K562 (cell line): Measurements from ENCODE around the gene AOC1. TPM values are rescaled to one million over a fixed set of nuclear protein-coding genes. Genes with fewer than 3 reads are reported as not detected.

Experiments
- ATAC-seq: fragments of 200-7000 bp; cut with Tn5 transposase; 3 replicates; pipeline ENCODE4 v1.9.1; 2020; ENCODE audit warnings: moderate library complexity
- BruUV-seq: library from RNA; stranded (reverse); fragments of 400-500 nt; replicated peaks from 2 replicates; lab custom pipeline; 2021; lab: Mats Ljungman, UMichigan
- CTCF ChIA-PET: fragments of 300-600 bp; formaldehyde crosslinking; extraction: SDS; loops from one replicate; lab custom pipeline; 2021; ENCODE audit warnings: low intra/inter-chr PET ratio; lab: Yijun Ruan, JAX
- POLR2A ChIA-PET: fragments of 300-600, 350-650 bp; sonication (Branson Sonifier 250); formaldehyde crosslinking; extraction: SDS; loops from one replicate; lab custom pipeline; 2021; ENCODE audit warnings: antibody characterized with exemption, inconsistent platforms; lab: Yijun Ruan, JAX
- DNase-seq, 4 experiments: peaks; one replicate each; pipeline versions ENCODE4 v3.0.0 to v3.0.0-alpha.2; 2011 to 2018; ENCODE audit warnings: low spot score in 3 of 4, mixed read lengths in 3 of 4; ENCODE audit errors: extremely low read depth in 1 of 4
- FAIRE-seq: peaks from 2 replicates; lab custom pipeline; 2011; peaks lifted over from hg19 to GRCh38; lab: Jason Lieb, UNC
- H2AFZ ChIP-seq: 2 replicates; pipeline ENCODE4 v1.6.0; 2011; ENCODE audit warnings: low read depth, low read length, control low read depth, inconsistent platforms
- H3K27ac ChIP-seq: fragments of 200-600 bp; 3 replicates; pipeline ENCODE4 v1.8.0; 2011; ENCODE audit warnings: low read depth, mild to moderate bottlenecking, control low read depth, inconsistent platforms, low read length, moderate library complexity, mixed read lengths; ENCODE audit errors: extremely low read depth
- H3K27me3 ChIP-seq, 2 experiments: fragments of 300-600 bp in 1 of 2; 2 replicates in 1 of 2; 3 replicates in 1 of 2; pipeline versions ENCODE4 v1.6.0 to v1.8.0; 2011; ENCODE audit warnings: inconsistent platforms in 2 of 2, low read length in 2 of 2, mild to moderate bottlenecking in 1 of 2, mixed read lengths in 1 of 2, moderate library complexity in 1 of 2; ENCODE audit not compliant: control insufficient read depth in 2 of 2, insufficient read depth in 2 of 2
- H3K36me3 ChIP-seq: fragments of 300-600 bp; 3 replicates; pipeline ENCODE4 v1.8.0; 2011; ENCODE audit warnings: mild to moderate bottlenecking, low read length, inconsistent platforms; ENCODE audit not compliant: control insufficient read depth, insufficient read depth
- H3K4me1 ChIP-seq, 2 experiments: fragments of 200-600 bp in 1 of 2; replicated peaks in 1 of 2; 2 replicates in 1 of 2; 3 replicates in 1 of 2; pipeline versions ENCODE4 v1.5.1 to v1.8.0; 2011; ENCODE audit warnings: inconsistent platforms in 2 of 2, low read length in 2 of 2, mild to moderate bottlenecking in 1 of 2, mixed read lengths in 1 of 2, moderate library complexity in 1 of 2; ENCODE audit not compliant: control insufficient read depth in 2 of 2, insufficient read depth in 2 of 2
- H3K4me2 ChIP-seq: 2 replicates; pipeline ENCODE4 v1.6.1; 2011; ENCODE audit warnings: low read length, control low read depth, inconsistent platforms, mixed read lengths; ENCODE audit not compliant: insufficient read depth
- H3K4me3 ChIP-seq: fragments of 200-600 bp; sonication (generic), shearing (Covaris generic); 2 replicates; pipeline ENCODE4 v1.5.1; 2016; ENCODE audit warnings: control low read depth, inconsistent platforms
- H3K79me2 ChIP-seq: fragments of 200-600 bp; 3 replicates; pipeline ENCODE4 v1.8.0; 2011; ENCODE audit warnings: low read length, inconsistent platforms; ENCODE audit not compliant: control insufficient read depth, insufficient read depth
- H3K9ac ChIP-seq, 2 experiments: 2 replicates each; pipeline versions ENCODE4 v1.6.0 to v1.6.1; 2011; ENCODE audit warnings: low read depth in 2 of 2, low read length in 2 of 2, control low read depth in 1 of 2, inconsistent platforms in 1 of 2, mild to moderate bottlenecking in 1 of 2, mixed read lengths in 1 of 2; ENCODE audit not compliant: insufficient read depth in 1 of 2
- H3K9me1 ChIP-seq: one replicate; pipeline ENCODE4 v1.6.0; 2011; ENCODE audit warnings: inconsistent platforms, mild to moderate bottlenecking, low read length, moderate library complexity; ENCODE audit not compliant: control insufficient read depth, insufficient read depth
- H3K9me3 ChIP-seq: replicated peaks from 2 replicates; pipeline ENCODE4 v1.5.1; 2011; ENCODE audit warnings: low read depth, low read length, inconsistent platforms; ENCODE audit not compliant: control insufficient read depth, insufficient read depth
- H4K20me1 ChIP-seq: replicated peaks from 2 replicates; pipeline ENCODE4 v1.6.1; 2011; ENCODE audit warnings: low read length, inconsistent platforms, mixed read lengths; ENCODE audit not compliant: control insufficient read depth, insufficient read depth
- EHMT2 ChIP-seq: fragments of 450-650 bp; IDR thresholded peaks from 2 replicates; pipeline ENCODE4 v1.6.1; 2018; ENCODE audit warnings: antibody characterized with exemption
- POLR3G ChIP-seq: IDR thresholded peaks from 2 replicates; pipeline ENCODE4 v1.6.1; 2011; ENCODE audit not compliant: insufficient read length, insufficient replicate concordance; ENCODE audit errors: extremely low read depth
- RBM34 ChIP-seq: fragments of 200-400 bp; formaldehyde crosslinking; IDR thresholded peaks from 2 replicates; pipeline ENCODE4 v1.6.1; 2018; ENCODE audit warnings: low read length, borderline replicate concordance; ENCODE audit not compliant: insufficient read depth
- SIRT6 ChIP-seq: IDR thresholded peaks from one replicate; pipeline ENCODE4 v1.6.1; 2012; ENCODE audit warnings: low read depth, mild to moderate bottlenecking, control low read depth, inconsistent platforms, low read length, moderate library complexity
- SLC30A9 ChIP-seq: fragments of 250-450 bp; sonication (Bioruptor Pico); IDR thresholded peaks from 2 replicates; pipeline ENCODE4 v1.8.0; 2022; ENCODE audit warnings: mild to moderate bottlenecking, moderate library complexity
- ZFP30 ChIP-seq: fragments of 250-450 bp; sonication (Bioruptor Pico); IDR thresholded peaks from 2 replicates; pipeline ENCODE4 v1.8.0; 2022; ENCODE audit warnings: moderate library complexity, mild to moderate bottlenecking, inconsistent platforms, borderline replicate concordance
- ZNF384 ChIP-seq: IDR thresholded peaks from 2 replicates; pipeline ENCODE4 v1.6.1; 2012; ENCODE audit warnings: low read depth, low read length, improper control_type of control experiment
- ZNF79 ChIP-seq: fragments of 250-450 bp; sonication (Bioruptor Pico); IDR thresholded peaks from 2 replicates; pipeline ENCODE4 v1.4.0; 2020; ENCODE audit warnings: low read depth, mild to moderate bottlenecking, moderate library complexity
- WGBS: fragments of 100-300 bp; shearing (Covaris generic); methylation state at CpG from one replicate; pipeline ENCODE4 v1.1.6; 2016; ENCODE audit warnings: low coverage, mixed read lengths; ENCODE audit not compliant: insufficient coverage; ENCODE audit errors: missing lambda C conversion rate; 5-methylcytosine and 5-hydroxymethylcytosine counted together
- in situ Hi-C: fragments of 300-500 bp; cut with MboI; formaldehyde crosslinking; loops from 4 replicates; pipeline ENCODE4 v1.15.0; 2018; ENCODE audit warnings: inconsistent platforms, mixed read lengths
- intact Hi-C: fragments of 100-400 bp; cut with micrococcal nuclease; formaldehyde crosslinking; loops from 2 replicates; pipeline ENCODE4 v1.14.2; 2022
- polyA plus RNA-seq, 8 experiments: library from polyadenylated mRNA; depleted of rRNA in 4 of 8; stranded (reverse) in 5 of 8; unstranded in 3 of 8; fragments of >200 nt; fragmentation: Nextera tagmentation in 2 of 8; fragmentation: Illumina TruSeq in 1 of 8; extraction: Ambion mirVana in 2 of 8; extraction: Trizol in 1 of 8; gene quantifications; 2 replicates each; pipeline versions ENCODE4 v1.2.1 to v1.2.3, GENCODE V29; 2011 to 2014; ENCODE audit warnings: inconsistent platforms in 1 of 8, missing spikeins in 1 of 8
- total RNA-seq, 7 experiments: library from RNA; depleted of rRNA in 6 of 7; stranded (reverse); fragments of >200 nt in 6 of 7; fragmentation: Illumina TruSeq in 2 of 7; extraction: Trizol in 2 of 7; gene quantifications; 2 replicates each; pipeline versions ENCODE4 v1.2.1 to v1.2.3, GENCODE V29; 2011 to 2021; ENCODE audit warnings: low replicate concordance in 1 of 7
- TF ChIP-seq, protein P1 (sequence below): fragments of 450-650 bp; IDR thresholded peaks from 2 replicates; pipeline ENCODE4 v1.6.1; 2016; ENCODE audit warnings: mild to moderate bottlenecking
- TF ChIP-seq, protein P2 (sequence below): fragments of 450-650 bp; formaldehyde crosslinking; IDR thresholded peaks from 2 replicates; pipeline ENCODE4 v1.4.0; 2022; ENCODE audit warnings: mild to moderate bottlenecking, moderate library complexity
- TF ChIP-seq, protein P3 (sequence below): fragments of 250-450 bp; sonication (Bioruptor Pico); IDR thresholded peaks from 2 replicates; pipeline ENCODE4 v1.5.0; 2022; ENCODE audit warnings: mild to moderate bottlenecking
- TF ChIP-seq, protein P4 (sequence below): fragments of 250-450 bp; sonication (Bioruptor Pico); IDR thresholded peaks from 2 replicates; pipeline ENCODE4 v1.5.0; 2021; ENCODE audit warnings: mild to moderate bottlenecking, borderline replicate concordance

Gene AOC1
- total and polyA plus RNA-seq, 9 of the 15 experiments (the other 6 are each of a cell fraction or from before 2014, with no cell fraction given): not detected

DNA sequence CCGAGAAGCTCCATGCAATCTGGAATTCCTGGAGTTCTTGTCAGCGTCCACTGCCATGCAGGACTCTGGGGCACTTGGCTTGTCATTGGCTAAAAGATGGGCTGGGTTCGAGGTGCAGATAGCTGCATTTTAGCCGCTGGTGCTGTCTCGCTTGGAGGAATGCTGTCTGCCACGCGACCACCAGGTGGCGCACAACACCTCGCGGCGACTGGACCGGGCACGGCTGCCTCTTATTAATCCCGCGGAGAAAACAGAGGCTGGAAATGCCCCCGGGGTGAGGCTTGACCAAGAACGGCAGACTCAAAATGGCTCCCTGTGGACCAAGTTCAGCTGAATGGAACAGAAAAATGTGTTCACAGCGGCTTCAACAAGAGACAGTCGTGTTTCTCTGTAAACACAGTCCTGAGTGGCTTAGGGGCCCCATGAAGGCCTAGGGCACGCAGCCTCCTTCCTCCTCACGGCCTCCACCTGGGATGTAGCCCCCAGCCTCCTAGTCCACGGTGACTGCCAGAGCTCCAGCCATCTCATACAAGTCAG lies 46.2 kb downstream of the AOC1 start (continued):
- TF ChIP-seq POLR3G: no peak
- TF ChIP-seq ZNF384: peak; percentile 8; the same call in 1 of the 2 replicates
- TF ChIP-seq ZFP30 (CRISPR knock-in tag): no peak
- TF ChIP-seq EHMT2: 0 out of 2 replicates have a peak, but pooled peaks have one; percentile 9
- no peak for TF ChIP-seq SIRT6
- TF ChIP-seq, protein P1, sequence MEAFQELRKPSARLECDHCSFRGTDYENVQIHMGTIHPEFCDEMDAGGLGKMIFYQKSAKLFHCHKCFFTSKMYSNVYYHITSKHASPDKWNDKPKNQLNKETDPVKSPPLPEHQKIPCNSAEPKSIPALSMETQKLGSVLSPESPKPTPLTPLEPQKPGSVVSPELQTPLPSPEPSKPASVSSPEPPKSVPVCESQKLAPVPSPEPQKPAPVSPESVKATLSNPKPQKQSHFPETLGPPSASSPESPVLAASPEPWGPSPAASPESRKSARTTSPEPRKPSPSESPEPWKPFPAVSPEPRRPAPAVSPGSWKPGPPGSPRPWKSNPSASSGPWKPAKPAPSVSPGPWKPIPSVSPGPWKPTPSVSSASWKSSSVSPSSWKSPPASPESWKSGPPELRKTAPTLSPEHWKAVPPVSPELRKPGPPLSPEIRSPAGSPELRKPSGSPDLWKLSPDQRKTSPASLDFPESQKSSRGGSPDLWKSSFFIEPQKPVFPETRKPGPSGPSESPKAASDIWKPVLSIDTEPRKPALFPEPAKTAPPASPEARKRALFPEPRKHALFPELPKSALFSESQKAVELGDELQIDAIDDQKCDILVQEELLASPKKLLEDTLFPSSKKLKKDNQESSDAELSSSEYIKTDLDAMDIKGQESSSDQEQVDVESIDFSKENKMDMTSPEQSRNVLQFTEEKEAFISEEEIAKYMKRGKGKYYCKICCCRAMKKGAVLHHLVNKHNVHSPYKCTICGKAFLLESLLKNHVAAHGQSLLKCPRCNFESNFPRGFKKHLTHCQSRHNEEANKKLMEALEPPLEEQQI: no peak
- TF ChIP-seq, all 486 proteins: peak for 88

DNA sequence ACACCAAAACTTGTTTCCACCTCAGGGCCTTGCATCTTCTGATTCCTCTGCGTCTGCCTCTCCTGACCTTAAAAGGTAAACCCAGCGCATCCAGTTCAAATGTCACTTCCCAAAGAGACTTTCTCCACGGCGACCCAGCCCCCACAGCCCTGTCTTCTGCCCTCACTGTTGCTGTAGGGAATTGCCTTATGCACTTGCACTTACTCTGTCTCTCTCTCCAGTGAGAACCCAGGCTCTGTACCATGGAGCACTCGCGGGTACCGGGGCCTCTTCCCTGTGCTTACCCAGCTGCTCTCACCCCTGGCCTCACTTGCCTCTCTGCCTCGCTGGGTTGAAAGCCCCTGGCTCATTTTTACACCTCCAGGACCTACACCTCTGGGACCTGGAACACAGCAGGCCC lies 48.4 kb downstream of the AOC1 start:
- Histone ChIP-seq H3K4me3 (no peak overlapping the region), H3K9me3 (no peaks in the 10 kb centered on the region), H2AFZ (no peak overlapping the region), H3K4me2 (no peak overlapping the region), H3K9ac (peak overlapping the region in 1 of 2 experiments; percentile 38; a peak in 1 of 4 replicates), H3K4me1 (peaks cover 17 to 38% of the 10 kb centered on the region in 2 experiments; a peak in 4 of 5 replicates), H3K27me3 (peaks cover 15 to 27% of the 10 kb centered on the region in 2 experiments; a peak in 4 of 5 replicates), H4K20me1 (peaks cover 5% of the 10 kb centered on the region; the same call in 1 of the 2 replicates), H3K36me3 (no peaks in the 10 kb centered on the region), H3K79me2 (no peaks in the 10 kb centered on the region), H3K27ac (no peak overlapping the region), H3K9me1 (no peaks in the 10 kb centered on the region)
- ATAC-seq: no peak
- intact Hi-C loops (no loop called here), in situ Hi-C loops (no loop called here)
- DNase-seq: peak in 2 of 4 experiments; percentile 7 to 17
- FAIRE-seq: no peak
- POLR2A ChIA-PET: interaction anchor here (1.7 kb wide), 1 partner anchor 8 kb away, joined by 5 read pairs; no protein-coding TSS in a partner anchor
- 63% methylated on average over 8 of the region's 8 CpGs for WGBS
- no TSS peak for BruUV-seq
- CTCF ChIA-PET: interaction anchor here (0.8 kb wide), 1 partner anchor 86 kb away, joined by 3 read pairs; no protein-coding TSS in a partner anchor
- TF ChIP-seq ZNF79: no peak
- TF ChIP-seq, protein P2, sequence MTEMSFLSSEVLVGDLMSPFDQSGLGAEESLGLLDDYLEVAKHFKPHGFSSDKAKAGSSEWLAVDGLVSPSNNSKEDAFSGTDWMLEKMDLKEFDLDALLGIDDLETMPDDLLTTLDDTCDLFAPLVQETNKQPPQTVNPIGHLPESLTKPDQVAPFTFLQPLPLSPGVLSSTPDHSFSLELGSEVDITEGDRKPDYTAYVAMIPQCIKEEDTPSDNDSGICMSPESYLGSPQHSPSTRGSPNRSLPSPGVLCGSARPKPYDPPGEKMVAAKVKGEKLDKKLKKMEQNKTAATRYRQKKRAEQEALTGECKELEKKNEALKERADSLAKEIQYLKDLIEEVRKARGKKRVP (CRISPR knock-in tag): no peak
- TF ChIP-seq, protein P3, sequence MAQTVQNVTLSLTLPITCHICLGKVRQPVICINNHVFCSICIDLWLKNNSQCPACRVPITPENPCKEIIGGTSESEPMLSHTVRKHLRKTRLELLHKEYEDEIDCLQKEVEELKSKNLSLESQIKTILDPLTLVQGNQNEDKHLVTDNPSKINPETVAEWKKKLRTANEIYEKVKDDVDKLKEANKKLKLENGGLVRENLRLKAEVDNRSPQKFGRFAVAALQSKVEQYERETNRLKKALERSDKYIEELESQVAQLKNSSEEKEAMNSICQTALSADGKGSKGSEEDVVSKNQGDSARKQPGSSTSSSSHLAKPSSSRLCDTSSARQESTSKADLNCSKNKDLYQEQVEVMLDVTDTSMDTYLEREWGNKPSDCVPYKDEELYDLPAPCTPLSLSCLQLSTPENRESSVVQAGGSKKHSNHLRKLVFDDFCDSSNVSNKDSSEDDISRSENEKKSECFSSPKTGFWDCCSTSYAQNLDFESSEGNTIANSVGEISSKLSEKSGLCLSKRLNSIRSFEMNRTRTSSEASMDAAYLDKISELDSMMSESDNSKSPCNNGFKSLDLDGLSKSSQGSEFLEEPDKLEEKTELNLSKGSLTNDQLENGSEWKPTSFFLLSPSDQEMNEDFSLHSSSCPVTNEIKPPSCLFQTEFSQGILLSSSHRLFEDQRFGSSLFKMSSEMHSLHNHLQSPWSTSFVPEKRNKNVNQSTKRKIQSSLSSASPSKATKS: no peak
- TF ChIP-seq RBM34: no peak
- TF ChIP-seq, protein P4, sequence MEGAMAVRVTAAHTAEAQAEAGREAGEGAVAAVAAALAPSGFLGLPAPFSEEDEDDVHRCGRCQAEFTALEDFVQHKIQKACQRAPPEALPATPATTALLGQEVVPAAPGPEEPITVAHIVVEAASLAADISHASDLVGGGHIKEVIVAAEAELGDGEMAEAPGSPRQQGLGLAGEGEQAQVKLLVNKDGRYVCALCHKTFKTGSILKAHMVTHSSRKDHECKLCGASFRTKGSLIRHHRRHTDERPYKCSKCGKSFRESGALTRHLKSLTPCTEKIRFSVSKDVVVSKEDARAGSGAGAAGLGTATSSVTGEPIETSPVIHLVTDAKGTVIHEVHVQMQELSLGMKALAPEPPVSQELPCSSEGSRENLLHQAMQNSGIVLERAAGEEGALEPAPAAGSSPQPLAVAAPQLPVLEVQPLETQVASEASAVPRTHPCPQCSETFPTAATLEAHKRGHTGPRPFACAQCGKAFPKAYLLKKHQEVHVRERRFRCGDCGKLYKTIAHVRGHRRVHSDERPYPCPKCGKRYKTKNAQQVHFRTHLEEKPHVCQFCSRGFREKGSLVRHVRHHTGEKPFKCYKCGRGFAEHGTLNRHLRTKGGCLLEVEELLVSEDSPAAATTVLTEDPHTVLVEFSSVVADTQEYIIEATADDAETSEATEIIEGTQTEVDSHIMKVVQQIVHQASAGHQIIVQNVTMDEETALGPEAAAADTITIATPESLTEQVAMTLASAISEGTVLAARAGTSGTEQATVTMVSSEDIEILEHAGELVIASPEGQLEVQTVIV (CRISPR knock-in tag): no peak
- no peak for TF ChIP-seq SLC30A9 (CRISPR knock-in tag)
